HEK293 (cell line): ENCODE measurements around the gene SAMD8.
A peak's percentile ranks its signal among the peaks of the same experiment; 100 is the strongest.

Experiments
- CTCF ChIA-PET: fragments of 350-600 bp; formaldehyde crosslinking; extraction: SDS; loops from one replicate; lab custom pipeline; 2021; ENCODE audit warnings: antibody characterized with exemption; lab: Yijun Ruan, JAX
- POLR2A ChIA-PET: fragments of 300-600 bp; formaldehyde crosslinking; extraction: SDS; loops from one replicate; lab custom pipeline; 2020; ENCODE audit warnings: antibody characterized with exemption, inconsistent platforms; lab: Yijun Ruan, JAX
- H3K27ac ChIP-seq: fragments of 200-500 bp; sonication (Bioruptor generic); 2 replicates; pipeline ENCODE4 v1.5.1; 2014; ENCODE audit warnings: low read depth, low read length, control low read depth, inconsistent platforms; ENCODE audit errors: extremely low read depth
- H3K36me3 ChIP-seq, 2 experiments: fragments of 200-500 bp in 1 of 2; sonication (Bioruptor generic) in 1 of 2; 1 replicate in 1 of 2; 2 replicates in 1 of 2; pipeline ENCODE4 v1.5.1; 2014 to 2017; ENCODE audit warnings: inconsistent platforms in 2 of 2, low read length in 2 of 2; ENCODE audit not compliant: control insufficient read depth in 2 of 2, insufficient read depth in 1 of 2
- H3K4me1 ChIP-seq: fragments of 200-500 bp; sonication (Bioruptor generic); 2 replicates; pipeline ENCODE4 v1.5.1; 2014; ENCODE audit warnings: mild to moderate bottlenecking, low read length, inconsistent platforms; ENCODE audit not compliant: control insufficient read depth, insufficient read depth
- H3K4me3 ChIP-seq: 2 replicates; pipeline ENCODE4 v1.5.1; 2011; ENCODE audit warnings: low read depth, mild to moderate bottlenecking, control low read depth, low read length, moderate library complexity
- H3K9me3 ChIP-seq: fragments of 200-500 bp; sonication (Bioruptor generic); 2 replicates; pipeline ENCODE4 v1.5.1; 2014; ENCODE audit warnings: low read depth, low read length, inconsistent platforms; ENCODE audit not compliant: control insufficient read depth, insufficient read depth
- BCL11A ChIP-seq: fragments of 450-650 bp; formaldehyde crosslinking; IDR thresholded peaks from 2 replicates; pipeline ENCODE4 v1.5.1; 2016; ENCODE audit warnings: low read depth, missing biosample characterization, missing genetic modification characterization
- EGR2 ChIP-seq: fragments of 450-650 bp; formaldehyde crosslinking; IDR thresholded peaks from 2 replicates; pipeline ENCODE4 v1.5.1; 2016; ENCODE audit warnings: low read depth, missing biosample characterization, missing genetic modification characterization
- SP7 ChIP-seq: fragments of 450-650 bp; formaldehyde crosslinking; IDR thresholded peaks from 2 replicates; pipeline ENCODE4 v1.5.1; 2016; ENCODE audit warnings: missing biosample characterization, missing genetic modification characterization
- ZFHX2 ChIP-seq: fragments of 450-650 bp; formaldehyde crosslinking; conservative IDR thresholded peaks from 2 replicates; pipeline ENCODE4 v1.5.1; 2016; ENCODE audit warnings: missing biosample characterization, missing genetic modification characterization
- ZNF214 ChIP-seq: fragments of 450-650 bp; formaldehyde crosslinking; IDR thresholded peaks from 2 replicates; pipeline ENCODE4 v1.5.1; 2017; ENCODE audit warnings: missing biosample characterization, mild to moderate bottlenecking, missing genetic modification characterization, borderline replicate concordance
- ZNF555 ChIP-seq: fragments of 450-650 bp; formaldehyde crosslinking; conservative IDR thresholded peaks from 2 replicates; pipeline ENCODE4 v1.5.1; 2017; ENCODE audit warnings: missing biosample characterization, mild to moderate bottlenecking, missing genetic modification characterization, inconsistent platforms
- ZNF571 ChIP-seq: fragments of 450-650 bp; formaldehyde crosslinking; IDR thresholded peaks from 2 replicates; pipeline ENCODE4 v1.5.0; 2017; ENCODE audit warnings: missing biosample characterization, missing genetic modification characterization
- ZNF610 ChIP-seq: fragments of 450-650 bp; formaldehyde crosslinking; IDR thresholded peaks from 2 replicates; pipeline ENCODE4 v1.5.1; 2016; ENCODE audit warnings: missing biosample characterization, missing genetic modification characterization, borderline replicate concordance
- ZNF629 ChIP-seq: fragments of 450-650 bp; formaldehyde crosslinking; IDR thresholded peaks from 2 replicates; pipeline ENCODE4 v1.5.1; 2017; ENCODE audit warnings: missing biosample characterization, missing genetic modification characterization
- ZNF791 ChIP-seq: fragments of 450-650 bp; formaldehyde crosslinking; IDR thresholded peaks from 2 replicates; pipeline ENCODE4 v1.5.1; 2016; ENCODE audit warnings: missing biosample characterization, missing genetic modification characterization
- ZNF837 ChIP-seq: fragments of 450-650 bp; formaldehyde crosslinking; IDR thresholded peaks from 2 replicates; pipeline ENCODE4 v1.5.1; 2016; ENCODE audit warnings: missing biosample characterization, missing genetic modification characterization
- ZSCAN18 ChIP-seq: fragments of 450-650 bp; formaldehyde crosslinking; IDR thresholded peaks from 2 replicates; pipeline ENCODE4 v1.5.1; 2016; ENCODE audit warnings: missing biosample characterization, missing genetic modification characterization
- ZSCAN5A ChIP-seq: fragments of 450-650 bp; formaldehyde crosslinking; IDR thresholded peaks from 2 replicates; pipeline ENCODE4 v1.5.1; 2016; ENCODE audit warnings: missing biosample characterization, missing genetic modification characterization
- TF ChIP-seq, protein P1 (sequence below): fragments of 450-650 bp; formaldehyde crosslinking; IDR thresholded peaks from 2 replicates; pipeline ENCODE4 v1.5.1; 2016; ENCODE audit warnings: missing biosample characterization, missing genetic modification characterization
- TF ChIP-seq, protein P2 (sequence below): fragments of 450-650 bp; formaldehyde crosslinking; IDR thresholded peaks from 2 replicates; pipeline ENCODE4 v1.5.0; 2017; ENCODE audit warnings: missing biosample characterization, missing genetic modification characterization, borderline replicate concordance
- TF ChIP-seq, protein P3 (sequence below): fragments of 450-650 bp; formaldehyde crosslinking; IDR thresholded peaks from 2 replicates; pipeline ENCODE4 v1.5.1; 2016; ENCODE audit warnings: missing biosample characterization, missing genetic modification characterization

The SAMD8 gene

GRCh38 chr10:75067272-75067671 lies 44.2 kb upstream of the SAMD8 start:
- H3K4me3 ChIP-seq, result no peak overlapping the region
- H3K27ac ChIP-seq, result no peak overlapping the region
- CTCF ChIA-PET, result no interaction called here
- POLR2A ChIA-PET, result no interaction called here
- H3K4me1 ChIP-seq, result no peaks in the 10 kb centered on the region; the same call in 1 of the 2 replicates
- TF ChIP-seq, protein P1, sequence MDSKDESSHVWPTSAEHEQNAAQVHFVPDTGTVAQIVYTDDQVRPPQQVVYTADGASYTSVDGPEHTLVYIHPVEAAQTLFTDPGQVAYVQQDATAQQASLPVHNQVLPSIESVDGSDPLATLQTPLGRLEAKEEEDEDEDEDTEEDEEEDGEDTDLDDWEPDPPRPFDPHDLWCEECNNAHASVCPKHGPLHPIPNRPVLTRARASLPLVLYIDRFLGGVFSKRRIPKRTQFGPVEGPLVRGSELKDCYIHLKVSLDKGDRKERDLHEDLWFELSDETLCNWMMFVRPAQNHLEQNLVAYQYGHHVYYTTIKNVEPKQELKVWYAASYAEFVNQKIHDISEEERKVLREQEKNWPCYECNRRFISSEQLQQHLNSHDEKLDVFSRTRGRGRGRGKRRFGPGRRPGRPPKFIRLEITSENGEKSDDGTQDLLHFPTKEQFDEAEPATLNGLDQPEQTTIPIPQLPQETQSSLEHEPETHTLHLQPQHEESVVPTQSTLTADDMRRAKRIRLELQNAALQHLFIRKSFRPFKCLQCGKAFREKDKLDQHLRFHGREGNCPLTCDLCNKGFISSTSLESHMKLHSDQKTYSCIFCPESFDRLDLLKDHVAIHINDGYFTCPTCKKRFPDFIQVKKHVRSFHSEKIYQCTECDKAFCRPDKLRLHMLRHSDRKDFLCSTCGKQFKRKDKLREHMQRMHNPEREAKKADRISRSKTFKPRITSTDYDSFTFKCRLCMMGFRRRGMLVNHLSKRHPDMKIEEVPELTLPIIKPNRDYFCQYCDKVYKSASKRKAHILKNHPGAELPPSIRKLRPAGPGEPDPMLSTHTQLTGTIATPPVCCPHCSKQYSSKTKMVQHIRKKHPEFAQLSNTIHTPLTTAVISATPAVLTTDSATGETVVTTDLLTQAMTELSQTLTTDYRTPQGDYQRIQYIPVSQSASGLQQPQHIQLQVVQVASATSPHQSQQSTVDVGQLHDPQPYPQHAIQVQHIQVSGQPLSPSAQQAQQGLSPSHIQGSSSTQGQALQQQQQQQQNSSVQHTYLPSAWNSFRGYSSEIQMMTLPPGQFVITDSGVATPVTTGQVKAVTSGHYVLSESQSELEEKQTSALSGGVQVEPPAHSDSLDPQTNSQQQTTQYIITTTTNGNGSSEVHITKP (tag by site-specific recombination), result peak; percentile 93
- no peak for TF ChIP-seq ZNF214 (tag by site-specific recombination)
- no peaks in the 10 kb centered on the region for H3K9me3 ChIP-seq
- H3K36me3 ChIP-seq, result no peaks in the 10 kb centered on the region

DNA sequence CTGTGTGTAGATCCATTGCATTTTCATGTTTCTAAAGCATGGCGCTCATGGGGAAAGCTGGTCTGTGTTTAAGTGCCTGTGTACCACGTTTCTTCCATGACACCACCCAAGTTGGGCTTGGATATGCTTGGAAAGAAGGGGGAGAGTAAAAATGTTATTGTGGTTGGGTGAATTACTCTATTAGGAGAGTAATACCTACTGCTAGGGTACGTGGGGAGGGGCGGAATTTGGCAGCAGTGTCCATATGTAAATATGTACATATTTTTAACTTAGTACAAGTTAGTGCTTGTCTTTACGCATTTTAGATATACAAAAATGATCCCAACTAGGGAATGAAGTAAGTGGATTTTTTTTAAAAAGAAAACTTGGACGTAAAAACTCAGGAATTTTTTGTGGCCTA lies 42.9 kb upstream of the SAMD8 start:
- H3K36me3 ChIP-seq, result no peaks in the 10 kb centered on the region
- H3K9me3 ChIP-seq, result no peaks in the 10 kb centered on the region
- no peak for TF ChIP-seq ZNF555 (tag by site-specific recombination)
- TF ChIP-seq ZNF791 (tag by site-specific recombination), result no peak
- no peak for TF ChIP-seq ZNF837 (tag by site-specific recombination)
- TF ChIP-seq BCL11A (tag by site-specific recombination), result no peak
- TF ChIP-seq ZSCAN5A (tag by site-specific recombination), result no peak
- H3K4me3 ChIP-seq, result no peak overlapping the region
- no peak overlapping the region for H3K27ac ChIP-seq
- POLR2A ChIA-PET, result no interaction called here
- H3K4me1 ChIP-seq, result no peaks in the 10 kb centered on the region; the same call in 1 of the 2 replicates
- CTCF ChIA-PET, result no interaction called here

DNA sequence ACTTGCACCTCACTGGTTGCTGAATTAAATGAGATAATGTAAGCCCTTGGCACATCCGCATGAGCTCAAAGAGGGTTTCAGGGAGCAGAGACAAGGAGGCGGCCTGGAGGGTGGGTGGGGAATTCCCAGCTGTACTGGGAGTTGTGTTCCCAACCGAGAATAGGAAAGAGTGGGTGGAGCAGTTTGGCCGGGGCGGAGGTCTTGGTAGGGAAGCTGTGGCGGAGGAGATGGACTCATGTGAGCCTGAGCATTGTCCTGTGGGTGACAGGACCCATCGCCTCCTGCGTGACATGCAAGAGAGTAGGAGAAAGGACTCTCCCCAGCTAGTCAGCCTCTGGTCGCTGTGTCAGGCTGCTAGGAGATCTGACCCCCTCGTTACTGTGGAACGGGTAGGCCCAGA lies 41.0 kb upstream of the SAMD8 start:
- Histone ChIP-seq H3K27ac (no peak overlapping the region), H3K36me3 (no peaks in the 10 kb centered on the region), H3K4me1 (no peaks in the 10 kb centered on the region; the same call in 1 of the 2 replicates), H3K9me3 (no peaks in the 10 kb centered on the region), H3K4me3 (no peak overlapping the region)
- no peak for TF ChIP-seq SP7 (tag by site-specific recombination)
- no peak for TF ChIP-seq ZNF610 (tag by site-specific recombination)
- TF ChIP-seq ZNF571 (tag by site-specific recombination), result no peak
- TF ChIP-seq ZFHX2 (tag by site-specific recombination), result peak; percentile 67
- TF ChIP-seq ZNF629, result no peak
- TF ChIP-seq EGR2 (tag by site-specific recombination), result peak; percentile 78
- no peak for TF ChIP-seq ZSCAN18 (tag by site-specific recombination)
- TF ChIP-seq, protein P2, sequence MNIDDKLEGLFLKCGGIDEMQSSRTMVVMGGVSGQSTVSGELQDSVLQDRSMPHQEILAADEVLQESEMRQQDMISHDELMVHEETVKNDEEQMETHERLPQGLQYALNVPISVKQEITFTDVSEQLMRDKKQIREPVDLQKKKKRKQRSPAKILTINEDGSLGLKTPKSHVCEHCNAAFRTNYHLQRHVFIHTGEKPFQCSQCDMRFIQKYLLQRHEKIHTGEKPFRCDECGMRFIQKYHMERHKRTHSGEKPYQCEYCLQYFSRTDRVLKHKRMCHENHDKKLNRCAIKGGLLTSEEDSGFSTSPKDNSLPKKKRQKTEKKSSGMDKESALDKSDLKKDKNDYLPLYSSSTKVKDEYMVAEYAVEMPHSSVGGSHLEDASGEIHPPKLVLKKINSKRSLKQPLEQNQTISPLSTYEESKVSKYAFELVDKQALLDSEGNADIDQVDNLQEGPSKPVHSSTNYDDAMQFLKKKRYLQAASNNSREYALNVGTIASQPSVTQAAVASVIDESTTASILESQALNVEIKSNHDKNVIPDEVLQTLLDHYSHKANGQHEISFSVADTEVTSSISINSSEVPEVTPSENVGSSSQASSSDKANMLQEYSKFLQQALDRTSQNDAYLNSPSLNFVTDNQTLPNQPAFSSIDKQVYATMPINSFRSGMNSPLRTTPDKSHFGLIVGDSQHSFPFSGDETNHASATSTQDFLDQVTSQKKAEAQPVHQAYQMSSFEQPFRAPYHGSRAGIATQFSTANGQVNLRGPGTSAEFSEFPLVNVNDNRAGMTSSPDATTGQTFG, result no peak
- TF ChIP-seq, protein P3, sequence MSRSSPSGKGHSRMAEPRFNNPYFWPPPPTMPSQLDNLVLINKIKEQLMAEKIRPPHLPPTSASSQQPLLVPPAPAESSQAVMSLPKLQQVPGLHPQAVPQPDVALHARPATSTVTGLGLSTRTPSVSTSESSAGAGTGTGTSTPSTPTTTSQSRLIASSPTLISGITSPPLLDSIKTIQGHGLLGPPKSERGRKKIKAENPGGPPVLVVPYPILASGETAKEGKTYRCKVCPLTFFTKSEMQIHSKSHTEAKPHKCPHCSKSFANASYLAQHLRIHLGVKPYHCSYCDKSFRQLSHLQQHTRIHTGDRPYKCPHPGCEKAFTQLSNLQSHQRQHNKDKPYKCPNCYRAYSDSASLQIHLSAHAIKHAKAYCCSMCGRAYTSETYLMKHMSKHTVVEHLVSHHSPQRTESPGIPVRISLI (tag by site-specific recombination), result no peak
- ChIA-PET POLR2A (no interaction called here), CTCF (interaction anchor here (0.6 to 1.3 kb wide), 2 partner anchors 39 to 80 kb away, joined by 3 to 5 read pairs; no protein-coding TSS in a partner anchor)
